GM21447 (cell line): ENCODE results near the gene MRPL51.
"Not testable (repeated sequence)": the region's sequence is repeated elsewhere in the genome, so short reads cannot be mapped to it uniquely, and the experiment has no call there.

Experiments
- ATAC-seq: cut with Tn5 transposase; IDR thresholded peaks from one replicate; pipeline ENCODE4 v1.9.1; 2021; ENCODE audit not compliant: unreplicated experiment

The MRPL51 gene

GRCh38 chr12:6489449-6489848 is 3.6 kb downstream of the MRPL51 start:
- ATAC-seq = no peak

- ATAC-seq = no peak
Observed at GRCh38 chr12:6488240-6488639, 4.8 kb downstream of the MRPL51 start.

GRCh38 chr12:6478416-6478815 is 14.6 kb downstream of the MRPL51 start:
- ATAC-seq = no peak

GRCh38 chr12:6477601-6478377 is 15.3 kb downstream of the MRPL51 start:
- not testable (repeated sequence) for ATAC-seq

GRCh38 chr12:6476489-6476888 is 16.6 kb downstream of the MRPL51 start:
- ATAC-seq = no peak

- not testable (repeated sequence) for ATAC-seq
Observed at GRCh38 chr12:6475233-6475975, 17.7 kb downstream of the MRPL51 start.

GRCh38 chr12:6472491-6472890 is 20.6 kb downstream of the MRPL51 start:
- no peak for ATAC-seq

- no peak for ATAC-seq
Observed at GRCh38 chr12:6471989-6472360, 21.1 kb downstream of the MRPL51 start.

- ATAC-seq = peak; percentile 87
Observed at GRCh38 chr12:6470375-6471163, 22.5 kb downstream of the MRPL51 start, which contains the start of gene VAMP1. Gene VAMP1 (minus strand): TSS chr12:6470677. CDS start chr12:6470531, 146 bp downstream.

GRCh38 chr12:6469609-6470374 is 23.3 kb downstream of the MRPL51 start:
- peak; percentile 9 for ATAC-seq

GRCh38 chr12:6469092-6469491 is 24.0 kb downstream of the MRPL51 start:
- ATAC-seq = no peak

GRCh38 chr12:6468283-6468575 is 24.8 kb downstream of the MRPL51 start:
- no peak for ATAC-seq

- not testable (repeated sequence) for ATAC-seq
Observed at GRCh38 chr12:6467571-6468282, 25.3 kb downstream of the MRPL51 start.

- not testable (repeated sequence) for ATAC-seq
Observed at GRCh38 chr12:6466751-6467150, 26.3 kb downstream of the MRPL51 start.

GRCh38 chr12:6466184-6466573 is 26.9 kb downstream of the MRPL51 start:
- no peak for ATAC-seq

GRCh38 chr12:6465467-6466183 is 27.4 kb downstream of the MRPL51 start:
- no peak for ATAC-seq

- ATAC-seq = no peak
Observed at GRCh38 chr12:6464531-6464930, 28.5 kb downstream of the MRPL51 start.

GRCh38 chr12:6463858-6464257 is 29.2 kb downstream of the MRPL51 start:
- no peak for ATAC-seq

GRCh38 chr12:6463216-6463615 is 29.8 kb downstream of the MRPL51 start:
- no peak for ATAC-seq
